ENCODE data around the gene KCTD15.

GRCh38 chr19:33811246-33811645 lies 14.6 kb downstream of the KCTD15 start:
- no peak for TF ChIP-seq EZH2 (IDR thresholded peaks at IDR 0.05; ENCODE audit: low read length)
- TF ChIP-seq CTCF (optimal IDR thresholded peaks at IDR 0.05 in 1 of 3, IDR thresholded peaks at IDR 0.05 in 1 of 3, conservative IDR thresholded peaks at IDR 0.05 in 1 of 3; ENCODE audit: extremely low read depth in 1 of 3, insufficient read depth in 2 of 3, low read length in 3 of 3), result no peak
